IPS DF 6.9 (cell line): ENCODE results near the gene DERA.

ENCODE experiments used
- DNase-seq: peaks from one replicate; pipeline ENCODE4 v3.0.0-alpha.2; 2013; ENCODE audit warnings: low read depth, low spot score
- H3K27ac ChIP-seq: one replicate; pipeline ENCODE4 v1.5.1; 2013; ENCODE audit warnings: low read length, control low read depth
- H3K27me3 ChIP-seq: 2 replicates; pipeline ENCODE4 v1.6.1; 2013; ENCODE audit warnings: mild to moderate bottlenecking, low read length; ENCODE audit not compliant: control insufficient read depth, insufficient read depth
- H3K36me3 ChIP-seq: 2 replicates; pipeline ENCODE4 v1.6.1; 2013; ENCODE audit warnings: low read length; ENCODE audit not compliant: control insufficient read depth, insufficient read depth
- H3K4me1 ChIP-seq: 2 replicates; pipeline ENCODE4 v1.6.1; 2013; ENCODE audit warnings: low read length; ENCODE audit not compliant: control insufficient read depth, insufficient read depth
- H3K4me3 ChIP-seq: 2 replicates; pipeline ENCODE4 v1.5.1; 2013; ENCODE audit warnings: mild to moderate bottlenecking, low read length
- H3K9me3 ChIP-seq: 2 replicates; pipeline ENCODE4 v1.6.1; 2013; ENCODE audit warnings: low read length, inconsistent platforms; ENCODE audit not compliant: control insufficient read depth, insufficient read depth
- WGBS: extraction: QIAGEN DNeasy Blood & Tissue Kit; methylation state at CpG from one replicate; pipeline ENCODE4 v1.1.7; 2013; ENCODE audit warnings: mixed read lengths, missing lambda C conversion rate; ENCODE audit not compliant: insufficient read length, insufficient coverage; 5-methylcytosine and 5-hydroxymethylcytosine counted together

Gene DERA

GRCh38 chr12:15979096-15980092, 68.3 kb downstream of the DERA start:
- Histone ChIP-seq H3K4me1 (peaks cover 1% of the 10 kb centered on the region; the same call in 1 of the 2 replicates), H3K27me3 (no peaks in the 10 kb centered on the region), H3K4me3 (no peak overlapping the region), H3K36me3 (no peaks in the 10 kb centered on the region), H3K27ac (no peak overlapping the region), H3K9me3 (no peaks in the 10 kb centered on the region; the same call in 1 of the 2 replicates)
- DNase-seq, result peak; percentile 27
- WGBS, result no CpG with 5 or more reads among the region's 2 CpGs

- H3K4me1 ChIP-seq, result peaks cover 1% of the 10 kb centered on the region; the same call in 1 of the 2 replicates
- no peaks in the 10 kb centered on the region for H3K27me3 ChIP-seq
- WGBS, result no CpG with 5 or more reads among the region's 5 CpGs
- no peak for DNase-seq
- H3K27ac ChIP-seq, result no peak overlapping the region
- no peaks in the 10 kb centered on the region for H3K9me3 ChIP-seq
- no peaks in the 10 kb centered on the region for H3K36me3 ChIP-seq
- no peak overlapping the region for H3K4me3 ChIP-seq
These were observed 70.9 kb downstream of the DERA start for GRCh38 chr12:15982071-15982470.

- no peaks in the 10 kb centered on the region for H3K36me3 ChIP-seq
- 100% methylated on average over 3 of the region's 3 CpGs for WGBS
- H3K4me3 ChIP-seq, result no peak overlapping the region
- no peaks in the 10 kb centered on the region for H3K9me3 ChIP-seq
- H3K27me3 ChIP-seq, result no peaks in the 10 kb centered on the region
- H3K27ac ChIP-seq, result no peak overlapping the region
- DNase-seq, result no peak
- peaks cover 1% of the 10 kb centered on the region; the same call in 1 of the 2 replicates for H3K4me1 ChIP-seq
These were observed 71.3 kb downstream of the DERA start for GRCh38 chr12:15982471-15982870.

GRCh38 chr12:15982921-15983320, 71.8 kb downstream of the DERA start:
- no peak for DNase-seq

GRCh38 chr12:15984097-15984800, 73.1 kb downstream of the DERA start:
- Histone ChIP-seq H3K4me1 (peaks cover 1% of the 10 kb centered on the region; the same call in 1 of the 2 replicates), H3K27me3 (no peaks in the 10 kb centered on the region), H3K36me3 (no peaks in the 10 kb centered on the region), H3K9me3 (no peaks in the 10 kb centered on the region), H3K4me3 (no peak overlapping the region), H3K27ac (no peak overlapping the region)
- no peak for DNase-seq
- WGBS, result no CpG with 5 or more reads among the region's 6 CpGs

More at GRCh38 chr12:15982921-15983320, 71.8 kb downstream of the DERA start:
- no peak overlapping the region for H3K27ac ChIP-seq
- H3K27me3 ChIP-seq, result no peaks in the 10 kb centered on the region
- no peak overlapping the region for H3K4me3 ChIP-seq
- no peaks in the 10 kb centered on the region for H3K36me3 ChIP-seq
- no peaks in the 10 kb centered on the region for H3K9me3 ChIP-seq
- H3K4me1 ChIP-seq, result peaks cover 1% of the 10 kb centered on the region; the same call in 1 of the 2 replicates

GRCh38 chr12:15984963-15985362, 73.8 kb downstream of the DERA start:
- Histone ChIP-seq H3K36me3 (no peaks in the 10 kb centered on the region), H3K9me3 (no peaks in the 10 kb centered on the region), H3K4me3 (no peak overlapping the region), H3K27me3 (no peaks in the 10 kb centered on the region), H3K4me1 (peaks cover 1% of the 10 kb centered on the region; the same call in 1 of the 2 replicates), H3K27ac (no peak overlapping the region)
- no CpG with 5 or more reads among the region's 2 CpGs for WGBS
- no peak for DNase-seq

GRCh38 chr12:15987696-15988095, 76.6 kb downstream of the DERA start:
- Histone ChIP-seq H3K4me1 (peaks cover 1% of the 10 kb centered on the region; the same call in 1 of the 2 replicates), H3K9me3 (no peaks in the 10 kb centered on the region), H3K27me3 (no peaks in the 10 kb centered on the region), H3K36me3 (no peaks in the 10 kb centered on the region), H3K27ac (no peak overlapping the region), H3K4me3 (no peak overlapping the region)
- no peak for DNase-seq
- WGBS, result no CpG with 5 or more reads among the region's 11 CpGs

- no CpG with 5 or more reads among the region's 6 CpGs for WGBS
- Histone ChIP-seq H3K4me3 (no peak overlapping the region), H3K4me1 (no peaks in the 10 kb centered on the region), H3K27me3 (no peaks in the 10 kb centered on the region), H3K36me3 (no peaks in the 10 kb centered on the region), H3K27ac (no peak overlapping the region), H3K9me3 (no peaks in the 10 kb centered on the region)
- no peak for DNase-seq
These were observed 78.0 kb downstream of the DERA start for GRCh38 chr12:15988983-15989755.

GRCh38 chr12:15995801-15996200, 84.7 kb downstream of the DERA start:
- Histone ChIP-seq H3K9me3 (no peaks in the 10 kb centered on the region), H3K36me3 (no peaks in the 10 kb centered on the region), H3K4me1 (no peaks in the 10 kb centered on the region), H3K4me3 (no peak overlapping the region), H3K27ac (no peak overlapping the region), H3K27me3 (no peaks in the 10 kb centered on the region)
- WGBS, result no CpG with 5 or more reads among the region's 4 CpGs
- no peak for DNase-seq

GRCh38 chr12:15996254-15996653, 85.1 kb downstream of the DERA start:
- WGBS, result no CpG with 5 or more reads among the region's 3 CpGs
- H3K9me3 ChIP-seq, result no peaks in the 10 kb centered on the region
- no peaks in the 10 kb centered on the region for H3K4me1 ChIP-seq
- no peak overlapping the region for H3K4me3 ChIP-seq
- H3K36me3 ChIP-seq, result no peaks in the 10 kb centered on the region
- DNase-seq, result no peak
- H3K27ac ChIP-seq, result no peak overlapping the region
- no peaks in the 10 kb centered on the region for H3K27me3 ChIP-seq
